Neural crest cell (in vitro differentiated cells): ENCODE data around the gene ZNF764. TPM values are rescaled to one million over a fixed set of nuclear protein-coding genes. Genes with fewer than 3 reads are reported as not detected.
A peak's percentile ranks its signal among the peaks of the same experiment; 100 is the strongest.

ENCODE experiments used
- DNase-seq: peaks from one replicate; pipeline ENCODE4 v3.0.0; 2021; ENCODE audit warnings: low read depth, mixed read lengths, low spot score
- H3K27ac Mint-ChIP-seq: one replicate; pipeline ENCODE4 v1.8.0; 2021; ENCODE audit warnings: mild to moderate bottlenecking, mixed read lengths; ENCODE audit not compliant: unreplicated experiment
- H3K27me3 Mint-ChIP-seq: 2 replicates; pipeline ENCODE4 v1.8.0; 2021; ENCODE audit warnings: low read depth, mild to moderate bottlenecking, mixed read lengths
- H3K36me3 Mint-ChIP-seq: 2 replicates; pipeline ENCODE4 v1.8.0; 2021; ENCODE audit warnings: low read depth, mild to moderate bottlenecking, mixed read lengths
- H3K4me1 Mint-ChIP-seq: 2 replicates; pipeline ENCODE4 v1.8.0; 2021; ENCODE audit warnings: mixed read lengths
- H3K4me3 Mint-ChIP-seq: one replicate; pipeline ENCODE4 v1.8.0; 2021; ENCODE audit warnings: mild to moderate bottlenecking, mixed read lengths
- H3K9me3 Mint-ChIP-seq: 2 replicates; pipeline ENCODE4 v1.8.0; 2021; ENCODE audit warnings: mixed read lengths
- CTCF ChIP-seq: fragments of 200-600 bp; sonication (generic); conservative IDR thresholded peaks from 2 replicates; pipeline ENCODE4 v1.5.0; 2021; ENCODE audit warnings: antibody characterized with exemption, mild to moderate bottlenecking
- long read RNA-seq: library from polyadenylated mRNA; unstranded; transcript quantifications from one replicate; pipeline ENCODE4 v2.0.0, GENCODE V29; 2020
- total RNA-seq: library from RNA; stranded (reverse); gene quantifications from 2 replicates; pipeline ENCODE4 v1.2.1, GENCODE V29; 2021

The ZNF764 gene
- 20.7 and 22.3 TPM in 2 replicates for total RNA-seq
- long read RNA-seq, partial matches to known transcripts: 0 of 2 reads
- long read RNA-seq, other reads (novel, unspliced or antisense): 2 of 2 reads

DNA sequence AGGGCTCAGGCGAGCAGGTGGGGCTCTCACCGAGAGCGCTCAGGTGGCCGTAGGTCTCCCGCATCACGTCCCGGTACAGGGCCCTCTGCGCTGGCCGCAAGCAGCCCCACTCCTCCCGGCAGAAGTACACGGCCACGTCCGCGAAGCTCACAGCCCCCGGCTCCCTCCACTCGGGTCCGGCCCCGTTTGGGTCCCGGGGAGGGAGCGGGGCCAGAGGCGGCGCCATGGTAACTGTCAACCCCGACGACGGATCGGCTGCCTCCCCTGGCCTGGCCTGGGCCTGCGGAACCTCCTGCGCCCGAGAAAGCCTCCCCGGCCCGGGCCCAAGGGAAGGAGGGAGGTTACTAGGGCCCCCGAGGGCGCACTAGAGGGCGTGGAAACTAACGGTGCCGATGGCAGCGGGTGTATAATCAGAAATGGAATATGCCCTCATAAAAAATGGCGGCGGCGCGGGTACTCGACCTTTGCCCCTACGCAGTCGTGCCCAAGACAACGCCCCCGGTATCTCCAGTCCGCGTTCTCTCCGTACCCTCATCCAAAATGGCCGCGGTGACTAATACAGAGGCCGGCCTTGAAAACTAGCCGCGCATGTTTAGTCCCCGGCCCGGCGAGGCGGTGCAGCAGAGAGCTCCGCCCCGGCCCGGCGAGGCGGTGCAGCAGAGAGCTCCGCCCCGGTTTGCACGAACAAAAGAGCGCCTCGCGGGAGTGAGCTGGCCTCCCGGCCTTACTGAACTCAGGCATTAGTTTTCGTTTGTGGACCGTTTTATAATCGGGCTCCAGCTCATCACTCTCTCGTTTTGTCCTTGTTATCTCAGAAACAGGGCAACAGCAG, at the start of gene ZNF764:
Gene ZNF764 (minus strand): TSS at position 418 of the 832 bp plus-strand sequence. CDS start 192 bp downstream, at position 226.
- peak; percentile 91 for DNase-seq
- no peak for TF ChIP-seq CTCF
- Mint-ChIP-seq H3K27me3 (no peaks in the 10 kb centered on the region), H3K36me3 (peaks cover 15% of the 10 kb centered on the region), H3K4me1 (peaks cover 34% of the 10 kb centered on the region), H3K4me3 (peak within 1 kb of the TSS; percentile 96), H3K9me3 (no peaks in the 10 kb centered on the region), H3K27ac (peak within 1 kb of the TSS; percentile 99)

DNA sequence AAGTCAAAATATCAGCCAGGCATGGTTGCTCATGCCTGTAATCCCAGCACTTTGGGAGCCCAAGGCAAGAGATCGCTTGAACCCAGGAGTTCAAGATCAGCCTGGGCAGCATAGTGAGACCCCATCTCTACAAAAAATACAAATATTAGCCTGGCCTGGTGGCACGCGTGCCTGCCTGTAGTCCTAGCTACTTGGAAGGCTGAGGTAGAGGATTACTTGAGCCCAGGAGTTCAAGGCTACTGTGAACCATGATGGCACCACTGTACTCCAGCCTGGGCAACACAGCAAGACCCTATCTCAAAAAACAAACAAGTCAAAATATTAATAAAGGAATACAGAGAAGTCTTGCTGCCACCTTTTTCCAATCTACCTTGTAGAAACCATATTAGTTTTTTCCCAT, 47.8 kb upstream of the ZNF764 start:
- Mint-ChIP-seq H3K9me3 (peaks cover 2% of the 10 kb centered on the region), H3K4me1 (peaks cover 12% of the 10 kb centered on the region), H3K27me3 (no peaks in the 10 kb centered on the region), H3K36me3 (peaks cover 27% of the 10 kb centered on the region), H3K4me3 (no peak overlapping the region), H3K27ac (no peak overlapping the region)
- TF ChIP-seq CTCF: no peak
- no peak for DNase-seq

DNA sequence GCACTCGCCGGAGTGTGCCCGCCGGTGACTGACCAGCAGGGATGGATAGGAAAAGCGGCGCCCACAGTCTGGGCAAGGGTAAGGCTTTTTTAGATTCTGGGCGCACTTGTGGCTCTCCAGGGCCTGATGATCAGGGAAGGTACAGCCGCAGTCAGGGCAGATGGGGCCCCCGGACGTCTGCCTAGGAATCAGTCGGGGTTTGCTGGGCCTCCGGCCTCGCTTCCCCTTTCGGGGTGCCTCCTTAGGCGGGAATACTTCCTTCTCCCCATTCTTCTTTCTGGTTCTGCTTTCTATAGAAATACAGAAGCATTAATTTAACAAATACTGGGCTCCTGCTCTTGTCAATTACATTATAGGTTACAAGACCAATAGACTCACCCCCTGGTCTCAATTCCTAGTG, 47.0 kb upstream of the ZNF764 start:
- Mint-ChIP-seq H3K9me3 (no peaks in the 10 kb centered on the region), H3K4me3 (peak overlapping the region; percentile 56), H3K4me1 (peaks cover 6% of the 10 kb centered on the region), H3K27me3 (no peaks in the 10 kb centered on the region), H3K36me3 (peaks cover 27% of the 10 kb centered on the region), H3K27ac (no peak overlapping the region)
- DNase-seq: no peak
- no peak for TF ChIP-seq CTCF

DNA sequence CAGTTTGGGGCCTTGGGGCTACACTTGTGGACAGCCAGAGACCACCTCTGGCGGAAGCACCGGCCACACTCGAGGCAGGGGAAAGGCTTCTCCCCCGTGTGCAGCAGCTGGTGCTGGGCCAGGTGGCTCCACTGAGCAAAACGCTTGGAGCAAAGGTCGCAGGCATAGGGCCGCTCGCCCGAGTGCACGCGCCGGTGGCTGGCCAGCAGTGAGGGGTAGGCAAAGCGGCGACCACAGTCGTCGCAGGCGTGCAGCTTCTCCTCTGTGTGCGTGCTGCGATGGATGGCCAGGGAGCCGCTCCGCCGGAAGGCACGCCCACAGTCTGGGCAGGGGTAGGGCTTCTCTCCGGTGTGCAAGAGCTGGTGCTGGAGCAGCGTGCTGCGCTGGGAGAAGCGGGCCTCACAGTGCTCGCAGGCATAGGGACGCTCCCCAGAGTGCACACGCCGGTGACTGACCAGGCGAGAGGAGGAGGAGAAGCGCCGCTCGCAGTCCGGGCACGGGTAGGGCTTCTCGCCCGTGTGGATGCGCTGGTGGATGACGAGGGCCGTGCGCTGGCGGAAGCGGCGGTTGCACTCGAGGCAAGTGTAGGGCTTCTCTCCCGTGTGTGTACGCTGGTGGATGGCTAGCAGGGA, 46.3 kb upstream of the ZNF764 start:
- H3K4me3 Mint-ChIP-seq: peak overlapping the region; percentile 56
- peaks cover 26% of the 10 kb centered on the region for H3K36me3 Mint-ChIP-seq
- H3K4me1 Mint-ChIP-seq: peaks cover 5% of the 10 kb centered on the region
- no peak overlapping the region for H3K27ac Mint-ChIP-seq
- no peaks in the 10 kb centered on the region for H3K27me3 Mint-ChIP-seq
- TF ChIP-seq CTCF: no peak
- DNase-seq: no peak
- H3K9me3 Mint-ChIP-seq: no peaks in the 10 kb centered on the region

DNA sequence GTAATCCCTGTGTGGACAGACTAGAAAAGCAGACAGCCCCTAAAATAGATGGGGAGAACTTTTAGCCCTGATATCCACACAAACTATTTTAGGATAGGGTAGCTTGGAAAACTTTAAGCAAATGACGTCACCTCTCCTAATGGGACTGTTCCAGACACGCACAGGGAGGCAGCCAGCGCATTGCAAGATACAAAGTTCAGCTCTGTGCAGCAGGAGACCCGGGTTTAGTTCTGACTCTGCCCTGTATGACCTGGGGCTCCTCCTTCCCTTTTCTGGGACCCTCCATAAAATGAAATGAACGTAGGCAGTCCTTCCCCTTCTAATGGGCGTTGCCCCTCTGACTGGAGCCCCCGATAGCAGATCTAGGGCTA, 45.8 kb upstream of the ZNF764 start:
- no peaks in the 10 kb centered on the region for H3K27me3 Mint-ChIP-seq

More for the DNA sequence above, 45.8 kb upstream of the ZNF764 start:
- H3K36me3 Mint-ChIP-seq: peaks cover 26% of the 10 kb centered on the region
- H3K4me1 Mint-ChIP-seq: peaks cover 3% of the 10 kb centered on the region
- DNase-seq: no peak
- H3K4me3 Mint-ChIP-seq: no peak overlapping the region
- TF ChIP-seq CTCF: no peak
- H3K27ac Mint-ChIP-seq: no peak overlapping the region
- H3K9me3 Mint-ChIP-seq: no peaks in the 10 kb centered on the region
